Calu3 (cell line): ENCODE results near the gene HECW1. TPM values are rescaled to one million over a fixed set of nuclear protein-coding genes. Genes with fewer than 3 reads are reported as not detected.
"Not testable (repeated sequence)": the region's sequence is repeated elsewhere in the genome, so short reads cannot be mapped to it uniquely, and the experiment has no call there.

Experiments used
- BruUV-seq: library from RNA; stranded (reverse); fragments of 400-500 nt; replicated peaks from 2 replicates; lab custom pipeline; 2021; lab: Mats Ljungman, UMichigan
- CTCF ChIA-PET: fragments of 300-600 bp; sonication (Branson Sonifier 250); formaldehyde crosslinking; loops from one replicate; lab custom pipeline; 2022; ENCODE audit warnings: antibody characterized with exemption; lab: Charles Lee
- DNase-seq: peaks from one replicate; pipeline ENCODE4 v3.0.0; 2022
- H3K27ac Mint-ChIP-seq: one replicate; pipeline ENCODE4 v1.8.0; 2022; ENCODE audit warnings: mixed read lengths; ENCODE audit not compliant: unreplicated experiment
- H3K27me3 Mint-ChIP-seq: one replicate; pipeline ENCODE4 v1.8.0; 2022; ENCODE audit warnings: mixed read lengths; ENCODE audit not compliant: unreplicated experiment
- H3K36me3 Mint-ChIP-seq: one replicate; pipeline ENCODE4 v1.8.0; 2022; ENCODE audit warnings: mild to moderate bottlenecking, moderate library complexity, mixed read lengths; ENCODE audit not compliant: insufficient read depth, unreplicated experiment
- H3K4me1 Mint-ChIP-seq: one replicate; pipeline ENCODE4 v1.8.0; 2022; ENCODE audit warnings: mild to moderate bottlenecking, low read depth, mixed read lengths; ENCODE audit not compliant: unreplicated experiment
- H3K4me3 Mint-ChIP-seq: one replicate; pipeline ENCODE4 v1.8.0; 2022; ENCODE audit warnings: mild to moderate bottlenecking, low read depth, moderate library complexity, mixed read lengths; ENCODE audit not compliant: unreplicated experiment
- H3K9me3 Mint-ChIP-seq: one replicate; pipeline ENCODE4 v1.8.0; 2022; ENCODE audit warnings: low read depth, mixed read lengths; ENCODE audit not compliant: unreplicated experiment
- intact Hi-C: fragments of 100-400 bp; cut with micrococcal nuclease; formaldehyde crosslinking; loops from one replicate; pipeline ENCODE4 v1.10.0; 2022; ENCODE audit not compliant: unreplicated experiment
- total RNA-seq: library from RNA; stranded (reverse); gene quantifications from 2 replicates; pipeline ENCODE4 v1.2.3, GENCODE V29; 2022
- TF ChIP-seq, protein P1 (sequence below): fragments of 200-600 bp; IDR thresholded peaks from one replicate; pipeline ENCODE4 v1.8.0; 2022; ENCODE audit warnings: antibody characterized with exemption; ENCODE audit not compliant: unreplicated experiment

HECW1 gene
- total RNA-seq, 1 experiment from 2014 or later: 0.33 TPM

DNA sequence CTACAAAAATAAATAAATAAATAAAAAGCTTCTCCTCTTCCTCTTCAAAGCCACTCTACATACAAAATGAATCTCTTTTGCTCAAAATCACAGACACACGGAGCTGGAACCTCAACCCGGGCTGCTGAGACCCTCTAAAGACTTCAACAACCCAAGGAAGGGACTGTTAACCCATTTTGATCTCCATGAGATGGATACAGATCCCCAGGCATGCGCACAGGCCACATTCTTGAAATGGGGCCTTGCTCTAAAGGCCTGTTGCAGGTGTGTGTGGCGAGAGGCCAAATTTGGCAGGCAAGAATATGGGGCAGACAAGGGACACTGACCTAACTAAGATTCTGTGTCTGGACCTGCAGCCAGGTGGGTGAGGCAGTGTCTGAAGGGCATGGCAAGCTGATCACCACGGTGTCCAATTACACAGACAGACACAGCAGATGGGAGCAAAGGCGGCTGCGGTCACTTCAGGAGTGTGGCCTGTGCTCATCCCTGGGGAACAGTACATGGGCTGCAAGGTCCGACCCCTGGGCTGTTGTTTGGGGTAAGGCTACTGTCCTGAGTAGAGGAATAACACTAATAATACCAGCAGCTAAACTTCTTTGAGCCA lies 219.8 kb downstream of the HECW1 start:
- BruUV-seq: no TSS peak

DNA sequence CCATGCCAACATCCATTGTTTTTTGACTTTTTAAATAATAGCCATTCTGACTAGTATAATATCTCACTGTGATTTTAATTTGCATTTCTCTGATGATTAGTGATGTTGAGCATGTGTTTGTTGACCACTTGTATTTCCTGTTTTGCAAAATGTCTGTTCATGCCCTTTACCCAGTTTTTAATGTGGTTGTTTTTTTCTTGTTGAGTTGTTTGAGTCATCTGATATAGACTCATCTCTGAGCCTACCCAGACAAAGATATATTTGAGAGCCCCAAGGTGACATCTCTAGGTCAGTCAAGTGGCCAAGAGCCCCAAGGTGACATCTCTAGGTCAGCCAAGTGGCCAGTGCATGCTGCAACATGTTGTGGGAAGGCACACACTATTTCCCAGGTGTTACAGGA lies 224.7 kb downstream of the HECW1 start:
- no peak for DNase-seq
- no peak overlapping the region for H3K27ac Mint-ChIP-seq
- BruUV-seq: no TSS peak
- peaks cover 21% of the 10 kb centered on the region for H3K27me3 Mint-ChIP-seq
- no peaks in the 10 kb centered on the region for H3K4me1 Mint-ChIP-seq
- no peaks in the 10 kb centered on the region for H3K9me3 Mint-ChIP-seq
- H3K4me3 Mint-ChIP-seq: no peak overlapping the region
- no peaks in the 10 kb centered on the region for H3K36me3 Mint-ChIP-seq
- intact Hi-C loops: no loop called here
- TF ChIP-seq, protein P1, sequence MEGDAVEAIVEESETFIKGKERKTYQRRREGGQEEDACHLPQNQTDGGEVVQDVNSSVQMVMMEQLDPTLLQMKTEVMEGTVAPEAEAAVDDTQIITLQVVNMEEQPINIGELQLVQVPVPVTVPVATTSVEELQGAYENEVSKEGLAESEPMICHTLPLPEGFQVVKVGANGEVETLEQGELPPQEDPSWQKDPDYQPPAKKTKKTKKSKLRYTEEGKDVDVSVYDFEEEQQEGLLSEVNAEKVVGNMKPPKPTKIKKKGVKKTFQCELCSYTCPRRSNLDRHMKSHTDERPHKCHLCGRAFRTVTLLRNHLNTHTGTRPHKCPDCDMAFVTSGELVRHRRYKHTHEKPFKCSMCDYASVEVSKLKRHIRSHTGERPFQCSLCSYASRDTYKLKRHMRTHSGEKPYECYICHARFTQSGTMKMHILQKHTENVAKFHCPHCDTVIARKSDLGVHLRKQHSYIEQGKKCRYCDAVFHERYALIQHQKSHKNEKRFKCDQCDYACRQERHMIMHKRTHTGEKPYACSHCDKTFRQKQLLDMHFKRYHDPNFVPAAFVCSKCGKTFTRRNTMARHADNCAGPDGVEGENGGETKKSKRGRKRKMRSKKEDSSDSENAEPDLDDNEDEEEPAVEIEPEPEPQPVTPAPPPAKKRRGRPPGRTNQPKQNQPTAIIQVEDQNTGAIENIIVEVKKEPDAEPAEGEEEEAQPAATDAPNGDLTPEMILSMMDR: no peak
- CTCF ChIA-PET: no interaction called here

More for the DNA sequence above, 219.8 kb downstream of the HECW1 start:
- no peak for DNase-seq
- H3K4me3 Mint-ChIP-seq: no peak overlapping the region
- CTCF ChIA-PET: no interaction called here
- H3K27me3 Mint-ChIP-seq: peaks cover 19% of the 10 kb centered on the region
- no peak overlapping the region for H3K27ac Mint-ChIP-seq
- TF ChIP-seq, protein P1: no peak
- no peaks in the 10 kb centered on the region for H3K36me3 Mint-ChIP-seq
- H3K4me1 Mint-ChIP-seq: no peaks in the 10 kb centered on the region
- intact Hi-C loops: no loop called here
- H3K9me3 Mint-ChIP-seq: no peaks in the 10 kb centered on the region

DNA sequence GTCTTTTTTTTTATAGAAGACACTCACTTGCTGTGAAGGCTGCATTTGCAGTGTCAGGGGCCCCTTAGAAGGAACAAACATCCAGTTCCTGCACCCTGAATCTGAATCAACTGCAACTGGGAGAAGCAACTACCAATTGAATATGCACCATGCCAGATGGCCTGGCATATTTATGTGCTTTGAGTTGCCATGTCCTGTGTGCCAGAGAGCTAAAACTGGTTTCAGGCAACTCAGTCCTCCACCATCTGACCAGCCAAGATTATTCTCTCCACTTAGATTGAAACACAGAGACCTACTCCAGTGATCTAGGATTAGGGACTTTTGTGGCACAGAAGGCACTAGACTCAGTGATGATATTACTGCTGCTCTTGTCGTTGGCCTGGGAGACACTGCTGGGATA lies 225.4 kb downstream of the HECW1 start:
- no peaks in the 10 kb centered on the region for H3K4me1 Mint-ChIP-seq
- peaks cover 21% of the 10 kb centered on the region for H3K27me3 Mint-ChIP-seq
- H3K27ac Mint-ChIP-seq: no peak overlapping the region
- H3K9me3 Mint-ChIP-seq: no peaks in the 10 kb centered on the region
- H3K4me3 Mint-ChIP-seq: no peak overlapping the region
- no peak for DNase-seq
- no TSS peak for BruUV-seq
- intact Hi-C loops: no loop called here
- TF ChIP-seq, protein P1: no peak
- CTCF ChIA-PET: no interaction called here
- H3K36me3 Mint-ChIP-seq: no peaks in the 10 kb centered on the region

DNA sequence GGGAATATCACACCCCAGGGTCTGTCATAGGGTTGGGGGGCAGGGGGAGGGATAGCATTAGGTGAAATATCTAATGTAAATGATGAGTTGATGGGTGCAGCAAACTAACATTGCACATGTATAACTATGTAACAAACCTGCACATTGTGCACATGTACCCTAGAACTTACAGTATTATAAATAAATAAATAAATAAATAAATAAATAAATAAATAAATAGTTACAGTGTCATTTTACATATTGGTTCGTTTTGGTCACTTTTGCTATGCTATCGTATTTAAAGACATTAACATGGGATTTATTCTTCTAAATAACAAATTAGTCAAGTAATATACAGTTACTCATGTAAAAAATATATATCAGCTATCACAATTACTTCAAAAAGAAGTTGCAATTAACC lies 228.7 kb downstream of the HECW1 start:
- no peaks in the 10 kb centered on the region for H3K9me3 Mint-ChIP-seq
- H3K4me3 Mint-ChIP-seq: no peak overlapping the region
- CTCF ChIA-PET: no interaction called here
- no TSS peak for BruUV-seq
- H3K27ac Mint-ChIP-seq: no peak overlapping the region
- no peaks in the 10 kb centered on the region for H3K36me3 Mint-ChIP-seq
- H3K27me3 Mint-ChIP-seq: peaks cover 46% of the 10 kb centered on the region
- intact Hi-C loops: no loop called here
- no peak for DNase-seq
- H3K4me1 Mint-ChIP-seq: no peaks in the 10 kb centered on the region
- TF ChIP-seq, protein P1: no peak

DNA sequence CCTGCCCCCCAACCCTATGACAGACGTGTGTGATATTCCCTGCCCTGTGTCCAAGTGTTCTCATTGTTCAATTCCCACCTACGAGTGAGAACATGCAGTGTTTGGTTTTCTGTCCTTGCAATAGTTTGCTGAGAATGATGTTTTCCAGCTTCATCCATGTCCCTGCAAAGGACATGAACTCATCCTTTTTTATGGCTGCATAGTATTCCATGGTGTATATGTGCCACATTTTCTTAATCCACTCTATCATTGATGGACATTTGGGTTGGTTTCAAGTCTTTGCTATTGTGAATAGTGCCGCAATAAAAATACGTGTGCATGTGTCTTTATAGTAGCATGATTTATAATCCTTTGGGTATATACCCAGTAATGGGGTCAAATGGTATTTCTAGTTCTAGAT lies 231.0 kb downstream of the HECW1 start:
- CTCF ChIA-PET, H3K4me1 Mint-ChIP-seq, H3K4me3 Mint-ChIP-seq, H3K27ac Mint-ChIP-seq, H3K9me3 Mint-ChIP-seq, H3K36me3 Mint-ChIP-seq, intact Hi-C loops, BruUV-seq, DNase-seq: not testable (repeated sequence)
- H3K27me3 Mint-ChIP-seq: peaks cover 61% of the 10 kb centered on the region

DNA sequence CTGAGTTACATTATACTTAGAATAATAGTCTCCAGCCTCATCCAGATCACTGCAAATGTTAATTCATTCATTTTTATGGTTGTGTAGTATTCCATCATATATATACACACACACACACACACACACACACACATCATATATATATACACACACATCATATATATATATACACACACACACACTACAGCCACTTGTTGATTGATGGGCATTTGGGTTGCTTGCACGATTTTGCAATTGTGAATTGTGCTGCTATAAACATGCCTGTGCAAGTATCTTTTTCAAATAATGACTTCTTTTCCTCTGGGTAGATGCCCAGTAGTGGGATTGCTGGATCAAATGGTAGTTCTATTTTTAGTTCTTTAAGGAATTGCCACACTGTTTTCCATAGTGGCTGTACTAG lies 233.2 kb downstream of the HECW1 start:
- H3K4me1 Mint-ChIP-seq, intact Hi-C loops, H3K9me3 Mint-ChIP-seq, DNase-seq, CTCF ChIA-PET, BruUV-seq, H3K27ac Mint-ChIP-seq, H3K4me3 Mint-ChIP-seq, H3K36me3 Mint-ChIP-seq: not testable (repeated sequence)
- H3K27me3 Mint-ChIP-seq: peaks cover 70% of the 10 kb centered on the region
